Activated CD8-positive, alpha-beta memory T cell treated with anti-CD3 and anti-CD28 coated beads for 4 hours (primary cell): ENCODE measurements around the gene USP17L10.
"Not testable (repeated sequence)": the region's sequence is repeated elsewhere in the genome, so short reads cannot be mapped to it uniquely, and the experiment has no call there.

Experiments
- DNase-seq, 2 donors: peaks; one replicate each; pipeline ENCODE4 v3.0.0-alpha.2; 2020; ENCODE audit warnings: low read depth in 2 of 2

The USP17L10 gene, protein sequence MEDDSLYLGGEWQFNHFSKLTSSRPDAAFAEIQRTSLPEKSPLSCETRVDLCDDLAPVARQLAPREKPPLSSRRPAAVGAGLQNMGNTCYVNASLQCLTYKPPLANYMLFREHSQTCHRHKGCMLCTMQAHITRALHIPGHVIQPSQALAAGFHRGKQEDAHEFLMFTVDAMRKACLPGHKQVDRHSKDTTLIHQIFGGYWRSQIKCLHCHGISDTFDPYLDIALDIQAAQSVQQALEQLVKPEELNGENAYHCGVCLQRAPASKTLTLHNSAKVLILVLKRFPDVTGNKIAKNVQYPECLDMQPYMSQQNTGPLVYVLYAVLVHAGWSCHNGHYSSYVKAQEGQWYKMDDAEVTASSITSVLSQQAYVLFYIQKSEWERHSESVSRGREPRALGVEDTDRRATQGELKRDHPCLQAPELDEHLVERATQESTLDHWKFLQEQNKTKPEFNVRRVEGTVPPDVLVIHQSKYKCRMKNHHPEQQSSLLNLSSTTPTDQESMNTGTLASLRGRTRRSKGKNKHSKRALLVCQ

DNA sequence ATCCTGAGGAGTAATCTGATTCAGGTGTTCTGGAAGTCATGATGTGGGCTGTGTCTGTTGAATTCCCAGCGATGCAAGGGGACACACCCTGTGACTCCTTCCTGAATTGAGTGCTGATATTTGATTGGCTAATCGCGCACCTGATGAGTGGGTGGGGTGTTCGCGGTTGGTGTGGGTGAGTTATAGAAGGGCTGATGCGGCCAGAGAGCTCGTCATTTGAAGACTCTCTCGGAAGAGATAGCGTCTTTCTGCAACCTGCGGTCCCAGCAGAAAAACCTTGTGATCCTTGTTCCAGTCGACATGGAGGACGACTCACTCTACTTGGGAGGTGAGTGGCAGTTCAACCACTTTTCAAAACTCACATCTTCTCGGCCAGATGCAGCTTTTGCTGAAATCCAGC, at the start of gene USP17L10:
Gene USP17L10, plus strand, starts transcription at position 301 of the 400 bp plus-strand sequence. Its CDS starts 0 bp downstream, at position 301.
- not testable (repeated sequence) for DNase-seq

DNA sequence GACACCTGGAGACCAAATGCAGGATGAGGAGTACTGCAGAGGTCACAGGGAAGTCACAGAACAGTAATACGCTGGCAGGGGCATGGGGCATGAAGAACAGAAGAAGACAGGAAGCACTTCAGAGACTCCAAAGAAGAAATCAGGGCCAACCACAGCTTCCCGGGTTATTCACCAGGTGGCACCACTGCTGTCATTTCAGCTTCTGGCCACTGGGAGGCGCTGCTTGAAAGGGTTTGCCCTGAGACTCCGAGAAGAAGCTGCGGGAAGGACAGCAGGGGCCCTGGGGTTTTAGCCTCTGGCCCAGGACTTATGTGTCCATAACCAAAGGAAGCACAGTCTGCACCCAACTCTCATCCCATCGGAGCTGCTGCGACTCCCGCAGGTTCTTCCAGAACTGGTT, 44.5 kb upstream of the USP17L10 start:
- DNase-seq: not testable (repeated sequence)

DNA sequence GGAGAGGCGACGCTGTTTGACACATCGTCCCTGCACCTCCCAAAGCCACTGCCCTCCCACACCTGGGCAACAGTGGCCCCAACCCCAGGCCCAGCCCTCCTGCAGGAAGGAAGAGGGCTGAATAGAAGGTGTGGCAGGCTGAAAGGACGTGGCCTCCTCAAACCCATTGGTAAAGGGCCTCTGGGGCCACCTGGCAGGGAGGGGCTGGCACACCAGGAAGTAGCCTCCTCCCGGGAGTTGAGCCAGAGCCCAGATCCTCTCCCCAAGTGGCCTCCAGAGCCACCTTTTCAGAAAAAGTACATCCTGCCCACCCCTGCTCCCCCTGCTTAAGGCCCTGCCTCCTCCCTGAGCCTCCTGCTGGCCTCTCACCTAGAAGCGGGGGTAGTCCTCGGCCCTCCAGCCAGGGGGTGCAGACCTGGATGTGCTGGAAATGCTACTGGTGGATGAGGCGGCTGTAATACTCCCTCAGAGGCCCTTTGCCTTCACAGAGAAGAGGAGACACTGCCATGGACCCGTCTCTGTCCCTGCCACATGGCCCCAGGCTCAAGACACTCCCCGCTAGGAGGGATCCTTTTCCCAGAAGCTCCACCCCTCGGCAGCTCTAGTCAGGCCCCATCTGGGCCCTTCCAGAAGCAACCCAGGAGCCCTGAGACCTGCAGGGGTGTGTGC, 40.5 kb upstream of the USP17L10 start, which contains the start of gene FAM90A26:
Gene FAM90A26, plus strand, starts transcription at position 619 of the 669 bp plus-strand sequence. CDS start 2,764 bp downstream, outside the sequence.
- not testable (repeated sequence) for DNase-seq

DNA sequence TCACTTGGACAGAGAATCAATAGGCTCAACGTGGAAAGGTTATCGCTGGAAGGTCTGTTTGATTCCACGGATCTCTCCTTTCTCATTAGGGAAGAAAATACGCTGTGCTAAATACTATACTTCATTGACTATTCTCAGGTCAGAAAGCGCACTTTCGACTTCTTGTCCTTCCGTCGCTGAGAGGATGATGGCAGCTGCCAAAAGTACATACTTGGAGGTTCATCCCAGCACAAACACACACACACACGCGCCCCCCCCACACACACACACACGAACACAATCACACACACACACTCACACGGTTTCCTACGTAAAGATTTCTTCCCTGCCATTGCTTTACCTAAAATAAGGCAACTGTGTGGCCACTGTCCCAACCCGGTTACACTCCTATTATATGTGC, 4.2 kb downstream of the USP17L10 start:
- not testable (repeated sequence) for DNase-seq

DNA sequence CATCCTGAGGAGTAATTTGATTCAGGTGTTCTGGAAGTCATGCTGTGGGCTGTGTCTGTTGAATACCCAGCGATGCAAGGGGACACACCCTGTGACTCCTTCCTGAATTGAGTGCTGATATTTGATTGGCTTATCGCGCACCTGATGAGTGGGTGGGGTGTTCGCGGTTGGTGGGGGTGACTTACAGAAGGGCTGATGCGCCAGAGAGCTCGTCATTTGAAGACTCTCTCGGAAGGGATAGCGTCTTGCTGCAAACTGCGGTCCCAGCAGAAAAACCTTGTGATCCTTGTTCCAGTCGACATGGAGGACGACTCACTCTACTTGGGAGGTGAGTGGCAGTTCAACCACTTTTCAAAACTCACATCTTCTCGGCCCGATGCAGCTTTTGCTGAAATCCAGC, 4.6 kb downstream of the USP17L10 start, which contains the start of gene USP17L11:
Gene USP17L11, plus strand, starts transcription at position 301 of the 400 bp plus-strand sequence. Its CDS starts 0 bp downstream, at position 301.
- not testable (repeated sequence) for DNase-seq

DNA sequence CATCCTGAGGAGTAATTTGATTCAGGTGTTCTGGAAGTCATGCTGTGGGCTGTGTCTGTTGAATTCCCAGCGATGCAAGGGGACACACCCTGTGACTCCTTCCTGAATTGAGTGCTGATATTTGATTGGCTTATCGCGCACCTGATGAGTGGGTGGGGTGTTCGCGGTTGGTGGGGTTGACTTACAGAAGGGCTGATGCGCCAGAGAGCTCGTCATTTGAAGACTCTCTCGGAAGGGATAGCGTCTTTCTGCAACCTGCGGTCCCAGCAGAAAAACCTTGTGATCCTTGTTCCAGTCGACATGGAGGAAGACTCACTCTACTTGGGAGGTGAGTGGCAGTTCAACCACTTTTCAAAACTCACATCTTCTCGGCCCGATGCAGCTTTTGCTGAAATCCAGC, 9.4 kb downstream of the USP17L10 start, which contains the start of gene USP17L12:
Gene USP17L12, plus strand, starts transcription at position 301 of the 400 bp plus-strand sequence. Its CDS starts 0 bp downstream, at position 301.
- DNase-seq: not testable (repeated sequence)

DNA sequence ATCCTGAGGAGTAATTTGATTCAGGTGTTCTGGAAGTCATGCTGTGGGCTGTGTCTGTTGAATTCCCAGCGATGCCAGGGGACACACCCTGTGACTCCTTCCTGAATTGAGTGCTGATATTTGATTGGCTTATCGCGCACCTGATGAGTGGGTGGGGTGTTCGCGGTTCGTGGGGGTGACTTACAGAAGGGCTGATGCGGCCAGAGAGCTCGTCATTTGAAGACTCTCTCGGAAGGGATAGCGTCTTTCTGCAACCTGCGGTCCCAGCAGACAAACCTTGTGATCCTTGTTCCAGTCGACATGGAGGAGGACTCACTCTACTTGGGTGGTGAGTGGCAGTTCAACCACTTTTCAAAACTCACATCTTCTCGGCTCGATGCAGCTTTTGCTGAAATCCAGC, 14.1 kb downstream of the USP17L10 start, which contains the start of gene USP17L13:
Gene USP17L13, plus strand, starts transcription at position 301 of the 400 bp plus-strand sequence. Its CDS starts 0 bp downstream, at position 301.
- DNase-seq: not testable (repeated sequence)

DNA sequence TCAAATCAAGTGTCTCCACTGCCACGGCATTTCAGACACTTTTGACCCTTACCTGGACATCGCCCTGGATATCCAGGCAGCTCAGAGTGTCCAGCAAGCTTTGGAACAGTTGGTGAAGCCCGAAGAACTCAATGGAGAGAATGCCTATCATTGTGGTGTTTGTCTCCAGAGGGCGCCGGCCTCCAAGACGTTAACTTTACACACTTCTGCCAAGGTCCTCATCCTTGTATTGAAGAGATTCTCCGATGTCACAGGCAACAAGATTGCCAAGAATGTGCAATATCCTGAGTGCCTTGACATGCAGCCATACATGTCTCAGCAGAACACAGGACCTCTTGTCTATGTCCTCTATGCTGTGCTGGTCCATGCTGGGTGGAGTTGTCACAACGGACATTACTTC, 19.8 kb downstream of the USP17L10 start:
- not testable (repeated sequence) for DNase-seq

DNA sequence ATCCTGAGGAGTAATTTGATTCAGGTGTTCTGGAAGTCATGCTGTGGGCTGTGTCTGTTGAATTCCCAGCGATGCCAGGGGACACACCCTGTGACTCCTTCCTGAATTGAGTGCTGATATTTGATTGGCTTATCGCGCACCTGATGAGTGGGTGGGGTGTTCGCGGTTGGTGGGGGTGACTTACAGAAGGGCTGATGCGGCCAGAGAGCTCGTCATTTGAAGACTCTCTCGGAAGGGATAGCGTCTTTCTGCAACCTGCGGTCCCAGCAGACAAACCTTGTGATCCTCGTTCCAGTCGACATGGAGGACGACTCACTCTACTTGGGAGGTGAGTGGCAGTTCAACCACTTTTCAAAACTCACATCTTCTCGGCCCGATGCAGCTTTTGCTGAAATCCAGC, 23.6 kb downstream of the USP17L10 start, which contains the start of gene USP17L15:
Gene USP17L15, plus strand, starts transcription at position 301 of the 400 bp plus-strand sequence. Its CDS starts 0 bp downstream, at position 301.
- not testable (repeated sequence) for DNase-seq

DNA sequence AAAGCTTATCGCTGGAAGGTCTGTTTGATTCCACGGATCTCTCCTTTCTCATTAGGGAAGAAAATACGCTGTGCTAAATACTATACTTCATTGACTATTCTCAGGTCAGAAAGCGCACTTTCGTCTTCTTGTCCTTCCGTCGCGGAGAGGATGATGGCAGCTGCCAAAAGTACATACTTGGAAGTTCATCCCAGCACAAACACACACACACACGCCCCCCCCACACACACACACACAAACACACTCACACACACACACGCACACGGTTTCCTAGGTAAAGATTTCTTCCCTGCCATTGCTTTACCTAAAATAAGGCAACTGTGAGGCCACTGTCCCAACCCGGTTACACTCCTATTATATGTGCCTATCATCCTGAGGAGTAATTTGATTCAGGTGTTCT, 28.0 kb downstream of the USP17L10 start:
- not testable (repeated sequence) for DNase-seq

DNA sequence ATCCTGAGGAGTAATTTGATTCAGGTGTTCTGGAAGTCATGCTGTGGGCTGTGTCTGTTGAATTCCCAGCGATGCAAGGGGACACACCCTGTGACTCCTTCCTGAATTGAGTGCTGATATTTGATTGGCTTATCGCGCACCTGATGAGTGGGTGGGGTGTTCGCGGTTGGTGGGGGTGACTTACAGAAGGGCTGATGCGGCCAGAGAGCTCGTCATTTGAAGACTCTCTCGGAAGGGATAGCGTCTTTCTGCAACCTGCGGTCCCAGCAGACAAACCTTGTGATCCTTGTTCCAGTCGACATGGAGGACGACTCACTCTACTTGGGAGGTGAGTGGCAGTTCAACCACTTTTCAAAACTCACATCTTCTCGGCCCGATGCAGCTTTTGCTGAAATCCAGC, 33.1 kb downstream of the USP17L10 start, which contains the start of gene USP17L17:
Gene USP17L17, plus strand, starts transcription at position 301 of the 400 bp plus-strand sequence. Its CDS starts 0 bp downstream, at position 301.
- DNase-seq: not testable (repeated sequence)

DNA sequence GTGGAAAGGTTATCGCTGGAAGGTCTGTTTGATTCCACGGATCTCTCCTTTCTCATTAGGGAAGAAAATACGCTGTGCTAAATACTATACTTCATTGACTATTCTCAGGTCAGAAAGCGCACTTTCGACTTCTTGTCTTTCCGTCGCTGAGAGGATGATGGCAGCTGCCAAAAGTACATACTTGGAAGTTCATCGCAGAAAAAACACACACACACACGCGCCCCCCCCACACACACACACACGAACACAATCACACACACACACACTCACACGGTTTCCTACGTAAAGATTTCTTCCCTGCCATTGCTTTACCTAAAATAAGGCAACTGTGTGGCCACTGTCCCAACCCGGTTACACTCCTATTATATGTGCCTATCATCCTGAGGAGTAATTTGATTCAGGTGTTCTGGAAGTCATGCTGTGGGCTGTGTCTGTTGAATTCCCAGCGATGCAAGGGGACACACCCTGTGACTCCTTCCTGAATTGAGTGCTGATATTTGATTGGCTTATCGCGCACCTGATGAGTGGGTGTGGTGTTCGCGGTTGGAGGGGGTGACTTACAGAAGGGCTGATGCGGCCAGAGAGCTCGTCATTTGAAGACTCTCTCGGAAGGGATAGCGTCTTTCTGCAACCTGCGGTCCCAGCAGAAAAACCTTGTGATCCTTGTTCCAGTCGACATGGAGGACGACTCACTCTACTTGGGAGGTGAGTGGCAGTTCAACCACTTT, 37.7 kb downstream of the USP17L10 start, which contains the start of gene USP17L18:
Gene USP17L18, plus strand, starts transcription at position 678 of the 728 bp plus-strand sequence. Its CDS starts 0 bp downstream, at position 678.
- DNase-seq: not testable (repeated sequence)

DNA sequence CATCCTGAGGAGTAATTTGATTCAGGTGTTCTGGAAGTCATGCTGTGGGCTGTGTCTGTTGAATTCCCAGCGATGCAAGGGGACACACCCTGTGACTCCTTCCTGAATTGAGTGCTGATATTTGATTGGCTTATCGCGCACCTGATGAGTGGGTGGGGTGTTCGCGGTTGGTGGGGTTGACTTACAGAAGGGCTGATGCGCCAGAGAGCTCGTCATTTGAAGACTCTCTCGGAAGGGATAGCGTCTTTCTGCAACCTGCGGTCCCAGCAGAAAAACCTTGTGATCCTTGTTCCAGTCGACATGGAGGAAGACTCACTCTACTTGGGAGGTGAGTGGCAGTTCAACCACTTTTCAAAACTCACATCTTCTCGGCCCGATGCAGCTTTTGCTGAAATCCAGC, 42.6 kb downstream of the USP17L10 start, which contains the start of gene USP17L19:
Gene USP17L19, plus strand, starts transcription at position 301 of the 400 bp plus-strand sequence. Its CDS starts 0 bp downstream, at position 301.
- DNase-seq: not testable (repeated sequence)

DNA sequence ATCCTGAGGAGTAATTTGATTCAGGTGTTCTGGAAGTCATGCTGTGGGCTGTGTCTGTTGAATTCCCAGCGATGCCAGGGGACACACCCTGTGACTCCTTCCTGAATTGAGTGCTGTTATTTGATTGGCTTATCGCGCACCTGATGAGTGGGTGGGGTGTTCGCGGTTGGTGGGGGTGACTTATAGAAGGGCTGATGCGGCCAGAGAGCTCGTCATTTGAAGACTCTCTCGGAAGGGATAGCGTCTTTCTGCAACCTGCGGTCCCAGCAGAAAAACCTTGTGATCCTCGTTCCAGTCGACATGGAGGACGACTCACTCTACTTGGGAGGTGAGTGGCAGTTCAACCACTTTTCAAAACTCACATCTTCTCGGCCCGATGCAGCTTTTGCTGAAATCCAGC, 47.4 kb downstream of the USP17L10 start, which contains the start of gene USP17L20:
Gene USP17L20, plus strand, starts transcription at position 301 of the 400 bp plus-strand sequence. Its CDS starts 0 bp downstream, at position 301.
- not testable (repeated sequence) for DNase-seq
